Measurements from ENCODE around the gene MCAT.

MCAT gene

GRCh38 chr22:43176090-43176489 lies 32.9 kb upstream of the MCAT start:
- Histone ChIP-seq H4K91ac (ENCODE audit: low read length) (peak overlapping the region; percentile 78), H3K9ac (ENCODE audit: low read length) (no peak overlapping the region), H3K9me3 (ENCODE audit: control insufficient read depth, low read length) (no peaks in the 10 kb centered on the region), H3K18ac (ENCODE audit: low read depth in 1 of 2, low read length in 2 of 2) (no peak overlapping the region), H2AK5ac (ENCODE audit: low read length, severe bottlenecking) (no peak overlapping the region), H3K27ac (ENCODE audit: low read length, poor library complexity, severe bottlenecking) (no peak overlapping the region), H3K4me1 (ENCODE audit: control insufficient read depth, insufficient read depth, low read depth, low read length) (peaks cover 10% of the 10 kb centered on the region), H2BK12ac (ENCODE audit: low read length in 2 of 2) (no peak overlapping the region), H3K23ac (ENCODE audit: low read length in 2 of 2) (no peak overlapping the region), H2BK5ac (ENCODE audit: low read depth, low read length, poor library complexity, severe bottlenecking) (no peak overlapping the region), H3K14ac (ENCODE audit: low read length in 2 of 2) (no peak overlapping the region), H3K79me1 (replicated peaks; ENCODE audit: low read length, poor library complexity, severe bottlenecking) (peaks cover 11% of the 10 kb centered on the region), H3K36me3 (ENCODE audit: control insufficient read depth in 1 of 2, insufficient read depth in 2 of 2, low read depth in 1 of 2, low read length in 2 of 2) (peaks cover 79 to 85% of the 10 kb centered on the region in 2 experiments), H3K4me2 (ENCODE audit: low read length, poor library complexity, severe bottlenecking) (no peak overlapping the region), H3K27me3 (ENCODE audit: control insufficient read depth in 1 of 2, insufficient read depth in 1 of 2, low read length in 2 of 2) (no peaks in the 10 kb centered on the region), H2BK15ac (ENCODE audit: low read depth, poor library complexity, severe bottlenecking) (no peak overlapping the region), H3K4ac (ENCODE audit: low read depth in 1 of 2, low read length in 2 of 2) (no peak overlapping the region), H4K8ac (ENCODE audit: low read length) (no peak overlapping the region), H2AFZ (ENCODE audit: low read depth, low read length) (no peak overlapping the region), H2BK120ac (ENCODE audit: low read depth, low read length) (no peak overlapping the region), H3K4me3 (ENCODE audit: insufficient read depth in 1 of 2, low read depth in 1 of 2, low read length in 2 of 2) (no peak overlapping the region)
- 91% methylated on average over 15 of the region's 15 CpGs for WGBS
- DNase-seq, result no peak

GRCh38 chr22:43174941-43175531 lies 31.8 kb upstream of the MCAT start:
- Histone ChIP-seq H2BK15ac (ENCODE audit: low read depth, poor library complexity, severe bottlenecking) (no peak overlapping the region), H2BK12ac (ENCODE audit: low read length in 2 of 2) (no peak overlapping the region), H4K8ac (ENCODE audit: low read length) (no peak overlapping the region), H4K91ac (ENCODE audit: low read length) (no peak overlapping the region), H3K4me1 (ENCODE audit: control insufficient read depth, insufficient read depth, low read depth, low read length) (peaks cover 14% of the 10 kb centered on the region), H3K27ac (ENCODE audit: low read length, poor library complexity, severe bottlenecking) (no peak overlapping the region), H3K4me3 (ENCODE audit: insufficient read depth in 1 of 2, low read depth in 1 of 2, low read length in 2 of 2) (no peak overlapping the region), H3K23ac (ENCODE audit: low read length in 2 of 2) (no peak overlapping the region), H3K9ac (ENCODE audit: low read length) (no peak overlapping the region), H3K36me3 (ENCODE audit: control insufficient read depth in 1 of 2, insufficient read depth in 2 of 2, low read depth in 1 of 2, low read length in 2 of 2) (peaks cover 76 to 83% of the 10 kb centered on the region in 2 experiments), H2AFZ (ENCODE audit: low read depth, low read length) (no peak overlapping the region), H3K27me3 (ENCODE audit: control insufficient read depth in 1 of 2, insufficient read depth in 1 of 2, low read length in 2 of 2) (no peaks in the 10 kb centered on the region), H3K18ac (ENCODE audit: low read depth in 1 of 2, low read length in 2 of 2) (no peak overlapping the region), H3K79me1 (replicated peaks; ENCODE audit: low read length, poor library complexity, severe bottlenecking) (peaks cover 6% of the 10 kb centered on the region), H3K4me2 (ENCODE audit: low read length, poor library complexity, severe bottlenecking) (no peak overlapping the region), H3K9me3 (ENCODE audit: control insufficient read depth, low read length) (no peaks in the 10 kb centered on the region), H2AK5ac (ENCODE audit: low read length, severe bottlenecking) (no peak overlapping the region), H3K4ac (ENCODE audit: low read depth in 1 of 2, low read length in 2 of 2) (no peak overlapping the region), H3K14ac (ENCODE audit: low read length in 2 of 2) (no peak overlapping the region), H2BK5ac (ENCODE audit: low read depth, low read length, poor library complexity, severe bottlenecking) (no peak overlapping the region), H2BK120ac (ENCODE audit: low read depth, low read length) (no peak overlapping the region)
- DNase-seq, result no peak
- WGBS, result 95% methylated on average over 9 of the region's 9 CpGs

GRCh38 chr22:43173976-43174720 lies 30.9 kb upstream of the MCAT start:
- Histone ChIP-seq H3K4me2 (ENCODE audit: low read length, poor library complexity, severe bottlenecking) (no peak overlapping the region), H3K79me1 (replicated peaks; ENCODE audit: low read length, poor library complexity, severe bottlenecking) (peaks cover 9% of the 10 kb centered on the region), H3K23ac (ENCODE audit: low read length in 2 of 2) (no peak overlapping the region), H2BK5ac (ENCODE audit: low read depth, low read length, poor library complexity, severe bottlenecking) (no peak overlapping the region), H4K91ac (ENCODE audit: low read length) (no peak overlapping the region), H3K18ac (ENCODE audit: low read depth in 1 of 2, low read length in 2 of 2) (no peak overlapping the region), H3K27me3 (ENCODE audit: control insufficient read depth in 1 of 2, insufficient read depth in 1 of 2, low read length in 2 of 2) (no peaks in the 10 kb centered on the region), H3K4me3 (ENCODE audit: insufficient read depth in 1 of 2, low read depth in 1 of 2, low read length in 2 of 2) (no peak overlapping the region), H2BK15ac (ENCODE audit: low read depth, poor library complexity, severe bottlenecking) (no peak overlapping the region), H2BK120ac (ENCODE audit: low read depth, low read length) (no peak overlapping the region), H3K9me3 (ENCODE audit: control insufficient read depth, low read length) (no peaks in the 10 kb centered on the region), H2BK12ac (ENCODE audit: low read length in 2 of 2) (no peak overlapping the region), H3K14ac (ENCODE audit: low read length in 2 of 2) (no peak overlapping the region), H2AFZ (ENCODE audit: low read depth, low read length) (no peak overlapping the region), H3K9ac (ENCODE audit: low read length) (no peak overlapping the region), H3K4me1 (ENCODE audit: control insufficient read depth, insufficient read depth, low read depth, low read length) (peaks cover 14% of the 10 kb centered on the region), H3K4ac (ENCODE audit: low read depth in 1 of 2, low read length in 2 of 2) (no peak overlapping the region), H4K8ac (ENCODE audit: low read length) (no peak overlapping the region), H2AK5ac (ENCODE audit: low read length, severe bottlenecking) (no peak overlapping the region), H3K36me3 (ENCODE audit: control insufficient read depth in 1 of 2, insufficient read depth in 2 of 2, low read depth in 1 of 2, low read length in 2 of 2) (peaks cover 76 to 83% of the 10 kb centered on the region in 2 experiments), H3K27ac (ENCODE audit: low read length, poor library complexity, severe bottlenecking) (no peak overlapping the region)
- 97% methylated on average over 39 of the region's 39 CpGs for WGBS
- DNase-seq, result no peak

DNA sequence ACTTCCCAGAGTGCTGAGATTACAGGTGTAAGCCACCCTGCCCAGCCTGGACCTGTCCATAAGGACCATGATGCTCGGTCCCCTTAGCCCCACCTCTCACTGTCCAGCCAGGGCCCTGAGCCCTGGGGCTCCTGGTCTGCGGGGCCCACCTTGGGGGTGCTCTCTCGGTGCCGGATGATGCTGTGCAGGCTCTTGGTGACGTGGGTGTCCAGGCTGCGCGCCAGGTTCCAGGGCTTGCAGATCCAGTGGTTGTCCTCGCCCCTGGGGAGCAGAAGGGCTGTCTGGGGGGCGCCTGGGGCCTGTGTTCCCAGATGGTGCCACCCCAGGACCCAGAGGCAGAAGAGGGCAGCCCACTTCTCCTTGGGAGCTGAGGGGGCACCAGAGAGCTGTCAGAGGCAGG lies 30.4 kb upstream of the MCAT start:
- Histone ChIP-seq H3K27me3 (ENCODE audit: control insufficient read depth in 1 of 2, insufficient read depth in 1 of 2, low read length in 2 of 2) (no peaks in the 10 kb centered on the region), H3K18ac (ENCODE audit: low read depth in 1 of 2, low read length in 2 of 2) (no peak overlapping the region), H3K4me2 (ENCODE audit: low read length, poor library complexity, severe bottlenecking) (no peak overlapping the region), H4K91ac (ENCODE audit: low read length) (no peak overlapping the region), H3K9me3 (ENCODE audit: control insufficient read depth, low read length) (no peaks in the 10 kb centered on the region), H3K36me3 (ENCODE audit: control insufficient read depth in 1 of 2, insufficient read depth in 2 of 2, low read depth in 1 of 2, low read length in 2 of 2) (peaks cover 70 to 80% of the 10 kb centered on the region in 2 experiments), H3K79me1 (replicated peaks; ENCODE audit: low read length, poor library complexity, severe bottlenecking) (peaks cover 9% of the 10 kb centered on the region), H4K8ac (ENCODE audit: low read length) (no peak overlapping the region), H2BK120ac (ENCODE audit: low read depth, low read length) (no peak overlapping the region), H3K23ac (ENCODE audit: low read length in 2 of 2) (no peak overlapping the region), H2BK12ac (ENCODE audit: low read length in 2 of 2) (no peak overlapping the region), H2BK5ac (ENCODE audit: low read depth, low read length, poor library complexity, severe bottlenecking) (no peak overlapping the region), H3K27ac (ENCODE audit: low read length, poor library complexity, severe bottlenecking) (no peak overlapping the region), H3K4me3 (ENCODE audit: insufficient read depth in 1 of 2, low read depth in 1 of 2, low read length in 2 of 2) (no peak overlapping the region), H3K4me1 (ENCODE audit: control insufficient read depth, insufficient read depth, low read depth, low read length) (peaks cover 20% of the 10 kb centered on the region), H2AK5ac (ENCODE audit: low read length, severe bottlenecking) (no peak overlapping the region), H3K4ac (ENCODE audit: low read depth in 1 of 2, low read length in 2 of 2) (no peak overlapping the region), H3K14ac (ENCODE audit: low read length in 2 of 2) (no peak overlapping the region), H2AFZ (ENCODE audit: low read depth, low read length) (no peak overlapping the region), H3K9ac (ENCODE audit: low read length) (no peak overlapping the region), H2BK15ac (ENCODE audit: low read depth, poor library complexity, severe bottlenecking) (no peak overlapping the region)
- WGBS, result 98% methylated on average over 9 of the region's 9 CpGs
- no peak for DNase-seq

Data from mesenchymal stem cell (in vitro differentiated cells and primary cell).